ENCODE data around the gene REL. TPM values are rescaled to one million over a fixed set of nuclear protein-coding genes. Genes with fewer than 3 reads are reported as not detected.
"Not testable (repeated sequence)": the region's sequence is repeated elsewhere in the genome, so short reads cannot be mapped to it uniquely, and the experiment has no call there.

REL gene
- 5.7 TPM for total RNA-seq

- DNase-seq (ENCODE audit: low spot score in 2 of 2) = peak; percentile 90 to 93
- FAIRE-seq = no peak
Observed at GRCh38 chr2:60881047-60881932, at the start of gene REL. Gene REL, plus strand, starts transcription at chr2:60881574. Its CDS starts 267 bp downstream, at chr2:60881841.

- no peak for DNase-seq (ENCODE audit: low spot score in 2 of 2)
- FAIRE-seq = no peak
Observed at GRCh38 chr2:60831921-60832320, 49.5 kb upstream of the REL start.

GRCh38 chr2:60832621-60833020, 48.8 kb upstream of the REL start:
- DNase-seq (ENCODE audit: low spot score in 2 of 2) = no peak
- no peak for FAIRE-seq

GRCh38 chr2:60834270-60834717, 47.1 kb upstream of the REL start:
- DNase-seq (ENCODE audit: low spot score in 2 of 2) (no peak), FAIRE-seq (no peak)

- FAIRE-seq (no peak), DNase-seq (ENCODE audit: low spot score in 2 of 2) (no peak)
Observed at GRCh38 chr2:60836491-60836890, 44.9 kb upstream of the REL start.

- no peak for DNase-seq (ENCODE audit: low spot score in 2 of 2)
- FAIRE-seq = no peak
Observed at GRCh38 chr2:60837123-60837522, 44.3 kb upstream of the REL start.

GRCh38 chr2:60838481-60838880, 42.9 kb upstream of the REL start:
- FAIRE-seq = no peak
- no peak for DNase-seq (ENCODE audit: low spot score in 2 of 2)

- no peak for FAIRE-seq
- DNase-seq (ENCODE audit: low spot score in 2 of 2) = no peak
Observed at GRCh38 chr2:60839126-60839813, 42.1 kb upstream of the REL start.

GRCh38 chr2:60840880-60841279, 40.5 kb upstream of the REL start:
- DNase-seq (ENCODE audit: low spot score in 2 of 2) (no peak), FAIRE-seq (no peak)

- FAIRE-seq (no peak), DNase-seq (ENCODE audit: low spot score in 2 of 2) (no peak)
Observed at GRCh38 chr2:60843006-60843405, 38.4 kb upstream of the REL start.

GRCh38 chr2:60844105-60844504, 37.3 kb upstream of the REL start:
- FAIRE-seq = no peak
- DNase-seq (ENCODE audit: low spot score in 2 of 2) = no peak

- no peak for FAIRE-seq
- DNase-seq (ENCODE audit: low spot score in 2 of 2) = no peak
Observed at GRCh38 chr2:60847854-60848253, 33.5 kb upstream of the REL start.

GRCh38 chr2:60849187-60849586, 32.2 kb upstream of the REL start:
- no peak for DNase-seq (ENCODE audit: low spot score in 2 of 2)
- FAIRE-seq = no peak

GRCh38 chr2:60852282-60852860, 29.0 kb upstream of the REL start:
- no peak for FAIRE-seq
- no peak for DNase-seq (ENCODE audit: low spot score in 2 of 2)

- FAIRE-seq (no peak), DNase-seq (ENCODE audit: low spot score in 2 of 2) (no peak)
Observed at GRCh38 chr2:60853531-60853930, 27.8 kb upstream of the REL start.

GRCh38 chr2:60855989-60856669, 25.2 kb upstream of the REL start:
- DNase-seq (ENCODE audit: low spot score in 2 of 2) (no peak), FAIRE-seq (no peak)

GRCh38 chr2:60857056-60857455, 24.3 kb upstream of the REL start:
- DNase-seq (ENCODE audit: low spot score in 2 of 2) (no peak), FAIRE-seq (no peak)

- no peak for DNase-seq (ENCODE audit: low spot score in 2 of 2)
Observed at GRCh38 chr2:60858897-60859311, 22.5 kb upstream of the REL start.

GRCh38 chr2:60861736-60862135, 19.6 kb upstream of the REL start:
- no peak for FAIRE-seq
- no peak for DNase-seq (ENCODE audit: low spot score in 2 of 2)

More at GRCh38 chr2:60858897-60859311, 22.5 kb upstream of the REL start:
- no peak for FAIRE-seq

- FAIRE-seq (no peak), DNase-seq (ENCODE audit: low spot score in 2 of 2) (no peak)
Observed at GRCh38 chr2:60862642-60863041, 18.7 kb upstream of the REL start.

- DNase-seq (ENCODE audit: low spot score in 2 of 2); FAIRE-seq: not testable (repeated sequence)
Observed at GRCh38 chr2:60865361-60865760, 16.0 kb upstream of the REL start.

All from frontal cortex (tissue), 4 donors.